SK-N-SH (cell line): ENCODE data around the gene SPIRE1. TPM values are rescaled to one million over a fixed set of nuclear protein-coding genes. Genes with fewer than 3 reads are reported as not detected.

ENCODE experiments used
- CTCF ChIA-PET: fragments of 300-600, 350-600 bp; formaldehyde crosslinking; extraction: SDS; loops from one replicate; lab custom pipeline; 2021; lab: Yijun Ruan, JAX
- POLR2A ChIA-PET: fragments of 350-600 bp; sonication (Branson Sonifier 250); formaldehyde crosslinking; extraction: SDS; loops from one replicate; lab custom pipeline; 2020; ENCODE audit warnings: antibody characterized with exemption, inconsistent platforms; lab: Yijun Ruan, JAX
- DNase-seq: peaks from one replicate; pipeline ENCODE4 v3.0.0; 2012
- H2AFZ ChIP-seq: fragments of 200-600 bp; sonication (generic); 2 replicates; pipeline ENCODE4 v1.8.1; 2016; ENCODE audit warnings: antibody characterized with exemption, mild to moderate bottlenecking, low read depth
- H3F3A ChIP-seq: fragments of 200-600 bp; sonication (generic); replicated peaks from 2 replicates; pipeline ENCODE3; 2016; ENCODE audit warnings: antibody characterized with exemption, mild to moderate bottlenecking; ENCODE audit not compliant: insufficient read depth
- H3K27ac ChIP-seq, 2 experiments: fragments of 200-500 bp in 1 of 2; fragments of 200-600 bp in 1 of 2; sonication (Bioruptor generic) in 1 of 2; sonication (generic), shearing (Covaris generic) in 1 of 2; 2 replicates each; pipeline versions ENCODE4 v1.5.1 to v1.6.1; 2014 to 2016; ENCODE audit warnings: low read depth in 2 of 2, inconsistent platforms in 1 of 2, low read length in 1 of 2, mild to moderate bottlenecking in 1 of 2, mixed read lengths in 1 of 2
- H3K27me3 ChIP-seq: fragments of 200-600 bp; sonication (generic), shearing (Covaris generic); 2 replicates; pipeline ENCODE4 v1.6.1; 2016; ENCODE audit warnings: mixed run types; ENCODE audit not compliant: insufficient read depth
- H3K36me3 ChIP-seq, 2 experiments: fragments of 200-500 bp in 1 of 2; fragments of 200-600 bp in 1 of 2; sonication (Bioruptor generic) in 1 of 2; sonication (generic) in 1 of 2; replicated peaks in 1 of 2; 2 replicates each; pipeline versions ENCODE3 to v1.5.1; 2014 to 2016; ENCODE audit warnings: low read length in 1 of 2, mild to moderate bottlenecking in 1 of 2; ENCODE audit not compliant: insufficient read depth in 2 of 2, control insufficient read depth in 1 of 2
- H3K4me1 ChIP-seq, 2 experiments: fragments of 200-500 bp in 1 of 2; fragments of 200-600 bp in 1 of 2; sonication (Bioruptor generic) in 1 of 2; sonication (generic), shearing (Covaris generic) in 1 of 2; 2 replicates each; pipeline versions ENCODE4 v1.5.1 to v1.6.1; 2014 to 2016; ENCODE audit warnings: low read depth in 1 of 2, low read length in 1 of 2, mixed run types in 1 of 2; ENCODE audit not compliant: insufficient read depth in 2 of 2, control insufficient read depth in 1 of 2
- H3K4me2 ChIP-seq: fragments of 200-600 bp; sonication (generic), shearing (Covaris generic); 2 replicates; pipeline ENCODE4 v1.6.1; 2017; ENCODE audit warnings: mixed run types
- H3K4me3 ChIP-seq, 2 experiments: fragments of 200-500 bp in 1 of 2; fragments of 200-600 bp in 1 of 2; sonication (Bioruptor generic) in 1 of 2; sonication (generic), shearing (Covaris generic) in 1 of 2; 2 replicates each; pipeline versions ENCODE4 v1.5.1 to v1.8.1; 2014 to 2016; ENCODE audit warnings: low read depth in 2 of 2, inconsistent platforms in 1 of 2, low read length in 1 of 2, mild to moderate bottlenecking in 1 of 2, mixed read lengths in 1 of 2, moderate library complexity in 1 of 2
- H3K79me2 ChIP-seq: fragments of 200-600 bp; sonication (generic); 2 replicates; pipeline ENCODE4 v1.8.1; 2017; ENCODE audit warnings: mild to moderate bottlenecking; ENCODE audit not compliant: insufficient read depth
- H3K9ac ChIP-seq: fragments of 200-600 bp; sonication (generic); 2 replicates; pipeline ENCODE4 v1.6.1; 2017; ENCODE audit warnings: mixed run types
- H3K9me2 ChIP-seq: fragments of 200-600 bp; sonication (generic); 2 replicates; pipeline ENCODE4 v1.6.1; 2017; ENCODE audit warnings: mixed run types
- H3K9me3 ChIP-seq: fragments of 200-600 bp; sonication (generic); 2 replicates; pipeline ENCODE4 v1.6.1; 2017; ENCODE audit warnings: mixed run types, mild to moderate bottlenecking, moderate library complexity
- H4K20me1 ChIP-seq: fragments of 200-600 bp; sonication (generic); 2 replicates; pipeline ENCODE4 v1.6.1; 2017; ENCODE audit warnings: mild to moderate bottlenecking, mixed run types; ENCODE audit not compliant: insufficient read depth
- CHD2 ChIP-seq: fragments of 150-350 bp; IDR thresholded peaks from 2 replicates; pipeline ENCODE4 v1.6.1; 2018; ENCODE audit warnings: low read length; ENCODE audit not compliant: partially characterized antibody
- CTCF ChIP-seq: fragments of 200-600 bp; sonication (generic); IDR thresholded peaks from 2 replicates; pipeline ENCODE4 v1.6.1; 2017; ENCODE audit warnings: antibody characterized with exemption, mild to moderate bottlenecking, moderate library complexity
- FOXM1 ChIP-seq: IDR thresholded peaks from 2 replicates; pipeline ENCODE4 v1.4.0; 2012; ENCODE audit warnings: low read depth, mild to moderate bottlenecking
- MXI1 ChIP-seq: IDR thresholded peaks from 2 replicates; pipeline ENCODE4 v1.6.1; 2012; ENCODE audit warnings: mild to moderate bottlenecking, low read depth, low read length, improper control_type of control experiment
- POLR2AphosphoS5 ChIP-seq: IDR thresholded peaks from 2 replicates; pipeline ENCODE4 v1.6.1; 2012; ENCODE audit warnings: low read depth, low read length
- RAD21 ChIP-seq: IDR thresholded peaks from 2 replicates; pipeline ENCODE4 v1.6.1; 2012; ENCODE audit warnings: mild to moderate bottlenecking, low read length
- TAF1 ChIP-seq: IDR thresholded peaks from 2 replicates; pipeline ENCODE4 v1.6.1; 2012; ENCODE audit warnings: low read depth, mild to moderate bottlenecking, low read length, moderate library complexity, borderline replicate concordance
- TCF12 ChIP-seq: IDR thresholded peaks from 2 replicates; pipeline ENCODE4 v1.4.0; 2012
- YY1 ChIP-seq: IDR thresholded peaks from 2 replicates; pipeline ENCODE4 v1.4.0; 2012; ENCODE audit warnings: low read depth, mild to moderate bottlenecking
- WGBS: methylation state at CpG from one replicate; pipeline ENCODE4 v1.1.6; 2017; ENCODE audit warnings: low lambda C conversion rate; 5-methylcytosine and 5-hydroxymethylcytosine counted together
- polyA plus RNA-seq, 3 experiments: library from polyadenylated mRNA; depleted of rRNA; stranded (reverse); fragments of >200 nt; gene quantifications; 2 replicates each; pipeline ENCODE4 v1.2.3, GENCODE V29; 2012
- TF ChIP-seq, protein P1 (sequence below): IDR thresholded peaks from 2 replicates; pipeline ENCODE4 v1.4.0; 2012; ENCODE audit warnings: low read depth, borderline replicate concordance
- TF ChIP-seq, protein P2 (sequence below): IDR thresholded peaks from 2 replicates; pipeline ENCODE4 v1.6.1; 2012; ENCODE audit warnings: mild to moderate bottlenecking, low read depth, low read length, moderate library complexity

Gene SPIRE1
- polyA plus RNA-seq, 1 of the 3 experiments (the other 2 are of a cell fraction), result 6.7 TPM

GRCh38 chr18:12406371-12407111, 251.4 kb downstream of the SPIRE1 start (continued):
- TF ChIP-seq, protein P1, sequence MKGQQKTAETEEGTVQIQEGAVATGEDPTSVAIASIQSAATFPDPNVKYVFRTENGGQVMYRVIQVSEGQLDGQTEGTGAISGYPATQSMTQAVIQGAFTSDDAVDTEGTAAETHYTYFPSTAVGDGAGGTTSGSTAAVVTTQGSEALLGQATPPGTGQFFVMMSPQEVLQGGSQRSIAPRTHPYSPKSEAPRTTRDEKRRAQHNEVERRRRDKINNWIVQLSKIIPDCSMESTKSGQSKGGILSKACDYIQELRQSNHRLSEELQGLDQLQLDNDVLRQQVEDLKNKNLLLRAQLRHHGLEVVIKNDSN, result no peak
- no peak for TF ChIP-seq RAD21
- TF ChIP-seq MXI1, result no peak
- no peak for TF ChIP-seq YY1
- no peak for TF ChIP-seq FOXM1
- no peak for TF ChIP-seq TAF1

GRCh38 chr18:12405066-12405465, 252.8 kb downstream of the SPIRE1 start:
- Histone ChIP-seq H3K79me2 (peaks cover 18% of the 10 kb centered on the region), H3K4me1 (peaks cover 9 to 15% of the 10 kb centered on the region in 2 experiments; a peak in 2 of 4 replicates), H3K36me3 (no peaks in the 10 kb centered on the region), H3K9me3 (no peaks in the 10 kb centered on the region), H3K27me3 (no peaks in the 10 kb centered on the region), H3K4me3 (no peak overlapping the region), H3K4me2 (no peak overlapping the region), H3K27ac (no peak overlapping the region), H3K9ac (no peak overlapping the region), H2AFZ (no peak overlapping the region), H3K9me2 (no peaks in the 10 kb centered on the region), H4K20me1 (0 out of 2 replicates have a peak, but pooled peaks cover 3% of the 10 kb centered on the region), H3F3A (peaks cover 15% of the 10 kb centered on the region)
- POLR2A ChIA-PET, result no interaction called here
- TF ChIP-seq CHD2 (no peak), YY1 (no peak), TCF12 (no peak), POLR2AphosphoS5 (no peak), CTCF (no peak)
- TF ChIP-seq, protein P2, sequence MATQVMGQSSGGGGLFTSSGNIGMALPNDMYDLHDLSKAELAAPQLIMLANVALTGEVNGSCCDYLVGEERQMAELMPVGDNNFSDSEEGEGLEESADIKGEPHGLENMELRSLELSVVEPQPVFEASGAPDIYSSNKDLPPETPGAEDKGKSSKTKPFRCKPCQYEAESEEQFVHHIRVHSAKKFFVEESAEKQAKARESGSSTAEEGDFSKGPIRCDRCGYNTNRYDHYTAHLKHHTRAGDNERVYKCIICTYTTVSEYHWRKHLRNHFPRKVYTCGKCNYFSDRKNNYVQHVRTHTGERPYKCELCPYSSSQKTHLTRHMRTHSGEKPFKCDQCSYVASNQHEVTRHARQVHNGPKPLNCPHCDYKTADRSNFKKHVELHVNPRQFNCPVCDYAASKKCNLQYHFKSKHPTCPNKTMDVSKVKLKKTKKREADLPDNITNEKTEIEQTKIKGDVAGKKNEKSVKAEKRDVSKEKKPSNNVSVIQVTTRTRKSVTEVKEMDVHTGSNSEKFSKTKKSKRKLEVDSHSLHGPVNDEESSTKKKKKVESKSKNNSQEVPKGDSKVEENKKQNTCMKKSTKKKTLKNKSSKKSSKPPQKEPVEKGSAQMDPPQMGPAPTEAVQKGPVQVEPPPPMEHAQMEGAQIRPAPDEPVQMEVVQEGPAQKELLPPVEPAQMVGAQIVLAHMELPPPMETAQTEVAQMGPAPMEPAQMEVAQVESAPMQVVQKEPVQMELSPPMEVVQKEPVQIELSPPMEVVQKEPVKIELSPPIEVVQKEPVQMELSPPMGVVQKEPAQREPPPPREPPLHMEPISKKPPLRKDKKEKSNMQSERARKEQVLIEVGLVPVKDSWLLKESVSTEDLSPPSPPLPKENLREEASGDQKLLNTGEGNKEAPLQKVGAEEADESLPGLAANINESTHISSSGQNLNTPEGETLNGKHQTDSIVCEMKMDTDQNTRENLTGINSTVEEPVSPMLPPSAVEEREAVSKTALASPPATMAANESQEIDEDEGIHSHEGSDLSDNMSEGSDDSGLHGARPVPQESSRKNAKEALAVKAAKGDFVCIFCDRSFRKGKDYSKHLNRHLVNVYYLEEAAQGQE, result no peak
- CTCF ChIA-PET, result interaction anchor here (1.5 to 4.0 kb wide), 3 partner anchors 9 to 254 kb away, joined by 5 to 26 read pairs (median 5); partner anchors contain the start of gene SPIRE1
- 94% methylated on average over 3 of the region's 3 CpGs for WGBS
- DNase-seq, result no peak
